Activated CD4-positive, alpha-beta T cell treated with anti-CD3 and anti-CD28 coated beads, Interleukin-2, amount 10 ng/mL, durations not matched to agents 7 days and 5 days (primary cell): Measurements from ENCODE around the gene ANKRD33B. TPM values are rescaled to one million over a fixed set of nuclear protein-coding genes. Genes with fewer than 3 reads are reported as not detected.

Experiments used
- CTCF ChIA-PET: fragments of 350-600 bp; sonication (Branson Sonifier 250); formaldehyde crosslinking; loops from one replicate; lab custom pipeline; 2021; ENCODE audit warnings: antibody characterized with exemption; lab: Charles Lee
- POLR2A ChIA-PET: fragments of 350-600 bp; sonication (Branson Sonifier 250); formaldehyde crosslinking; loops from one replicate; lab custom pipeline; 2021; ENCODE audit warnings: antibody characterized with exemption; lab: Charles Lee
- DNase-seq: peaks from one replicate; pipeline ENCODE4 v3.0.0-alpha.2; 2020
- H3K27ac Mint-ChIP-seq: one replicate; pipeline ENCODE4 v1.8.0; 2021; ENCODE audit warnings: mild to moderate bottlenecking, moderate library complexity, mixed read lengths
- H3K27me3 Mint-ChIP-seq: one replicate; pipeline ENCODE4 v1.8.0; 2021; ENCODE audit warnings: mixed read lengths
- H3K36me3 Mint-ChIP-seq: one replicate; pipeline ENCODE4 v1.8.0; 2021; ENCODE audit warnings: low read depth, mixed read lengths
- H3K4me1 Mint-ChIP-seq: one replicate; pipeline ENCODE4 v1.8.0; 2021; ENCODE audit warnings: mixed read lengths
- H3K4me3 Mint-ChIP-seq: one replicate; pipeline ENCODE4 v1.8.0; 2021; ENCODE audit warnings: mild to moderate bottlenecking, moderate library complexity, mixed read lengths
- H3K9me3 Mint-ChIP-seq: one replicate; pipeline ENCODE4 v1.8.0; 2021; ENCODE audit warnings: mixed read lengths
- total RNA-seq, 2 experiments: library from RNA; stranded (reverse); gene quantifications; one replicate each; pipeline ENCODE4 v1.2.3, GENCODE V29; 2021

Gene ANKRD33B
- total RNA-seq, 2 experiments from 2014 or later, result 3.2 to 3.7 TPM

- ChIA-PET POLR2A (interaction anchor here (0.7 kb wide), 1 partner anchor 136 kb away, joined by 3 read pairs; no protein-coding TSS in a partner anchor), CTCF (no interaction called here)
- Mint-ChIP-seq H3K4me1 (peaks cover 18% of the 10 kb centered on the region), H3K4me3 (no peak overlapping the region), H3K9me3 (peaks cover 3% of the 10 kb centered on the region), H3K27me3 (peaks cover 18% of the 10 kb centered on the region), H3K27ac (no peak overlapping the region), H3K36me3 (peaks cover 10% of the 10 kb centered on the region)
- no peak for DNase-seq
These were observed 24.4 kb downstream of the ANKRD33B start for GRCh38 chr5:10588109-10588775.

GRCh38 chr5:10588779-10589447 lies 25.0 kb downstream of the ANKRD33B start:
- H3K4me3 Mint-ChIP-seq, result no peak overlapping the region
- H3K36me3 Mint-ChIP-seq, result peaks cover 10% of the 10 kb centered on the region
- H3K4me1 Mint-ChIP-seq, result peaks cover 15% of the 10 kb centered on the region
- H3K9me3 Mint-ChIP-seq, result peaks cover 3% of the 10 kb centered on the region
- H3K27ac Mint-ChIP-seq, result no peak overlapping the region
- ChIA-PET POLR2A (interaction anchor here (0.7 kb wide), 1 partner anchor 136 kb away, joined by 3 read pairs; no protein-coding TSS in a partner anchor), CTCF (interaction anchor here (0.5 kb wide), 1 partner anchor 16 kb away, joined by 3 read pairs; no protein-coding TSS in a partner anchor)
- peaks cover 14% of the 10 kb centered on the region for H3K27me3 Mint-ChIP-seq
- DNase-seq, result no peak

GRCh38 chr5:10590226-10590999 lies 26.5 kb downstream of the ANKRD33B start:
- H3K4me1 Mint-ChIP-seq, result peaks cover 13% of the 10 kb centered on the region
- H3K36me3 Mint-ChIP-seq, result peaks cover 7% of the 10 kb centered on the region
- peaks cover 11% of the 10 kb centered on the region for H3K27me3 Mint-ChIP-seq
- H3K27ac Mint-ChIP-seq, result no peak overlapping the region
- peaks cover 3% of the 10 kb centered on the region for H3K9me3 Mint-ChIP-seq
- ChIA-PET CTCF (interaction anchor here (1.3 kb wide), 1 partner anchor 8 kb away, joined by 7 read pairs; no protein-coding TSS in a partner anchor), POLR2A (no interaction called here)
- DNase-seq, result no peak
- H3K4me3 Mint-ChIP-seq, result no peak overlapping the region

GRCh38 chr5:10591159-10591558 lies 27.3 kb downstream of the ANKRD33B start:
- no peak overlapping the region for H3K4me3 Mint-ChIP-seq
- peaks cover 3% of the 10 kb centered on the region for H3K9me3 Mint-ChIP-seq
- ChIA-PET POLR2A (no interaction called here), CTCF (interaction anchor here (1.3 kb wide), 1 partner anchor 9 kb away, joined by 7 read pairs; no protein-coding TSS in a partner anchor)
- peaks cover 9% of the 10 kb centered on the region for H3K36me3 Mint-ChIP-seq
- DNase-seq, result no peak
- H3K4me1 Mint-ChIP-seq, result peaks cover 17% of the 10 kb centered on the region
- H3K27ac Mint-ChIP-seq, result no peak overlapping the region
- peaks cover 11% of the 10 kb centered on the region for H3K27me3 Mint-ChIP-seq

- no peak overlapping the region for H3K4me3 Mint-ChIP-seq
- no peak overlapping the region for H3K27ac Mint-ChIP-seq
- peaks cover 5% of the 10 kb centered on the region for H3K9me3 Mint-ChIP-seq
- H3K36me3 Mint-ChIP-seq, result peaks cover 13% of the 10 kb centered on the region
- peaks cover 23% of the 10 kb centered on the region for H3K4me1 Mint-ChIP-seq
- ChIA-PET CTCF (interaction anchor here (1.3 kb wide), 1 partner anchor 10 kb away, joined by 7 read pairs; no protein-coding TSS in a partner anchor), POLR2A (no interaction called here)
- DNase-seq, result no peak
- H3K27me3 Mint-ChIP-seq, result peaks cover 11% of the 10 kb centered on the region
These were observed 28.1 kb downstream of the ANKRD33B start for GRCh38 chr5:10591966-10592365.

GRCh38 chr5:10592601-10593000 lies 28.7 kb downstream of the ANKRD33B start:
- POLR2A ChIA-PET, result no interaction called here

GRCh38 chr5:10593531-10594181 lies 29.8 kb downstream of the ANKRD33B start:
- no peak for DNase-seq
- Mint-ChIP-seq H3K36me3 (peaks cover 13% of the 10 kb centered on the region), H3K4me3 (no peak overlapping the region), H3K27ac (peak overlapping the region; percentile 38), H3K9me3 (peaks cover 5% of the 10 kb centered on the region), H3K4me1 (peaks cover 28% of the 10 kb centered on the region), H3K27me3 (peaks cover 5% of the 10 kb centered on the region)
- POLR2A ChIA-PET, result no interaction called here
- CTCF ChIA-PET, result interaction anchor here (0.6 to 1.0 kb wide), 2 partner anchors 34 to 53 kb away, joined by 4 to 8 read pairs; no protein-coding TSS in a partner anchor

More at GRCh38 chr5:10592601-10593000, 28.7 kb downstream of the ANKRD33B start:
- DNase-seq, result no peak
- Mint-ChIP-seq H3K4me1 (peaks cover 25% of the 10 kb centered on the region), H3K27me3 (peaks cover 8% of the 10 kb centered on the region), H3K27ac (no peak overlapping the region), H3K9me3 (peaks cover 5% of the 10 kb centered on the region), H3K4me3 (no peak overlapping the region), H3K36me3 (peaks cover 13% of the 10 kb centered on the region)
- CTCF ChIA-PET, result interaction anchor here (0.6 to 1.0 kb wide), 4 partner anchors 26 to 178 kb away, joined by 3 to 8 read pairs (median 3); no protein-coding TSS in a partner anchor

- Mint-ChIP-seq H3K4me1 (peaks cover 26% of the 10 kb centered on the region), H3K36me3 (peaks cover 8% of the 10 kb centered on the region), H3K27ac (no peak overlapping the region), H3K9me3 (peaks cover 2% of the 10 kb centered on the region), H3K27me3 (peaks cover 2% of the 10 kb centered on the region), H3K4me3 (no peak overlapping the region)
- CTCF ChIA-PET, result interaction anchor here (1.1 kb wide), 1 partner anchor 33 kb away, joined by 3 read pairs; no protein-coding TSS in a partner anchor
- DNase-seq, result no peak
- POLR2A ChIA-PET, result no interaction called here
These were observed 30.8 kb downstream of the ANKRD33B start for GRCh38 chr5:10594591-10595210.

GRCh38 chr5:10595293-10595671 lies 31.4 kb downstream of the ANKRD33B start:
- no peak for DNase-seq
- ChIA-PET POLR2A (no interaction called here), CTCF (interaction anchor here (1.1 kb wide), 1 partner anchor 32 kb away, joined by 3 read pairs; no protein-coding TSS in a partner anchor)
- no peak overlapping the region for H3K27ac Mint-ChIP-seq
- H3K27me3 Mint-ChIP-seq, result peaks cover 2% of the 10 kb centered on the region
- peaks cover 2% of the 10 kb centered on the region for H3K9me3 Mint-ChIP-seq
- H3K4me3 Mint-ChIP-seq, result no peak overlapping the region
- peaks cover 8% of the 10 kb centered on the region for H3K36me3 Mint-ChIP-seq
- H3K4me1 Mint-ChIP-seq, result peaks cover 31% of the 10 kb centered on the region

GRCh38 chr5:10595672-10596309 lies 31.9 kb downstream of the ANKRD33B start:
- H3K27me3 Mint-ChIP-seq, result peaks cover 2% of the 10 kb centered on the region
- peak overlapping the region; percentile 78 for H3K27ac Mint-ChIP-seq
- ChIA-PET CTCF (interaction anchor here (0.9 kb wide), 1 partner anchor 33 kb away, joined by 3 read pairs; no protein-coding TSS in a partner anchor), POLR2A (no interaction called here)
- peaks cover 36% of the 10 kb centered on the region for H3K4me1 Mint-ChIP-seq
- H3K36me3 Mint-ChIP-seq, result peaks cover 8% of the 10 kb centered on the region
- H3K9me3 Mint-ChIP-seq, result peaks cover 2% of the 10 kb centered on the region
- DNase-seq, result peak; percentile 29
- peak overlapping the region; percentile 31 for H3K4me3 Mint-ChIP-seq

GRCh38 chr5:10596310-10596703 lies 32.4 kb downstream of the ANKRD33B start:
- ChIA-PET CTCF (interaction anchor here (0.9 kb wide), 1 partner anchor 32 kb away, joined by 3 read pairs; no protein-coding TSS in a partner anchor), POLR2A (interaction anchor here (0.6 kb wide), 1 partner anchor 347 kb away, joined by 6 read pairs; no protein-coding TSS in a partner anchor)
- DNase-seq, result no peak
- Mint-ChIP-seq H3K27me3 (peaks cover 2% of the 10 kb centered on the region), H3K9me3 (peaks cover 2% of the 10 kb centered on the region), H3K36me3 (peaks cover 8% of the 10 kb centered on the region), H3K4me3 (peak overlapping the region; percentile 31), H3K27ac (peak overlapping the region; percentile 78), H3K4me1 (peaks cover 41% of the 10 kb centered on the region)
